ENCODE measurements around the gene ABCA9.

Gene ABCA9

GRCh38 chr17:69012895-69013805, 47.6 kb downstream of the ABCA9 start:
- TF ChIP-seq GATA2 (IDR thresholded peaks at IDR 0.05; ENCODE audit: low read depth, low read length), result no peak
- TF ChIP-seq GATA3 (IDR thresholded peaks at IDR 0.05; ENCODE audit: low read depth, low read length), result no peak

- no peak for TF ChIP-seq GATA2 (IDR thresholded peaks at IDR 0.05; ENCODE audit: low read depth, low read length)
- no peak for TF ChIP-seq GATA3 (IDR thresholded peaks at IDR 0.05; ENCODE audit: low read depth, low read length)
Observed at GRCh38 chr17:69009930-69010329, 50.8 kb downstream of the ABCA9 start.

- TF ChIP-seq GATA2 (IDR thresholded peaks at IDR 0.05; ENCODE audit: low read depth, low read length) (no peak), GATA3 (IDR thresholded peaks at IDR 0.05; ENCODE audit: low read depth, low read length) (no peak)
Observed at GRCh38 chr17:68993112-68993511, 67.6 kb downstream of the ABCA9 start.

DNA sequence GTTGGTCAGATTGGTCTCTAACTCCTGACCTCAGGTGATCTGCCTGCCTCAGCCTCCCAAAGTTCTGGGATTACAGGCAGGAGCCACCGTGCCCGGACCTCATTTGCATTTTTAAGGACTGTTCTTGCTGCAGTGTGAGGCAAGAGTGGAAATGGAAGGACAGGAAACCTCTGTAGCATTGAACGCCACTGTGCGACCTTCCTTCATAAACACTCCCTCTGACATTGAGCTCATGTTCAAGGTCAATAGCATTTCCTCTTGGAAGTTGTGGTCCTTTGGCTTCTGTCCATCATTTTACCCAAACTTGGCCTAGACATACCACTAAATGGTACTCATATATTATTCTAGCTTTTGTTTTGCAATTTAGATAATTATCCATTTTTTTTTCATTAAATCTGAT, 72.8 kb downstream of the ABCA9 start:
- no peak for TF ChIP-seq GATA2 (IDR thresholded peaks at IDR 0.05; ENCODE audit: low read depth, low read length)
- no peak for TF ChIP-seq GATA3 (IDR thresholded peaks at IDR 0.05; ENCODE audit: low read depth, low read length)

DNA sequence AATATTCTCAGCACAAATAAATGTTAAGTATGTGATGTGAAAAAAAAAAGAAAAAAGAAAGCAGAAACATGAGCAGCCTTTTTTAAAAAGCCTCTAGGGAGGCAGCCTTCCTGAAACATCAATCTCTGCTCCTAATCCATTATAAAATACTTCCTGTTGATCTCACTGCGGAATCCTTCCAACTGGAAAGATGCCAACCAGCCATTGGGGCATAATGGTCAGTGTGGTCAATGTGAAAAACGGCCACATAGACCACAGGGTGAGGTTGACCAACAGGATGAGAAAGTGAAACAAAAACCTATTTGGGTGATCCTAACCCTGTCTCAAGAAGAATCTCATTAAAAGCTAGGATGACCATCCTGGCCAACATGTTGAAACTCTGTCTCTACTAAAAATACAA, 79.4 kb downstream of the ABCA9 start:
- TF ChIP-seq GATA3 (IDR thresholded peaks at IDR 0.05; ENCODE audit: low read depth, low read length), result no peak
- no peak for TF ChIP-seq GATA2 (IDR thresholded peaks at IDR 0.05; ENCODE audit: low read depth, low read length)

- TF ChIP-seq GATA2 (IDR thresholded peaks at IDR 0.05; ENCODE audit: low read depth, low read length) (no peak), GATA3 (IDR thresholded peaks at IDR 0.05; ENCODE audit: low read depth, low read length) (no peak)
Observed at GRCh38 chr17:68973098-68973846, 87.5 kb downstream of the ABCA9 start.

- TF ChIP-seq GATA3 (IDR thresholded peaks at IDR 0.05; ENCODE audit: low read depth, low read length) (no peak), GATA2 (IDR thresholded peaks at IDR 0.05; ENCODE audit: low read depth, low read length) (no peak)
Observed at GRCh38 chr17:68972119-68972704, 88.5 kb downstream of the ABCA9 start.

- TF ChIP-seq GATA3 (IDR thresholded peaks at IDR 0.05; ENCODE audit: low read depth, low read length) (no peak), GATA2 (IDR thresholded peaks at IDR 0.05; ENCODE audit: low read depth, low read length) (no peak)
Observed at GRCh38 chr17:68969101-68969500, 91.6 kb downstream of the ABCA9 start.

- no peak for TF ChIP-seq GATA3 (IDR thresholded peaks at IDR 0.05; ENCODE audit: low read depth, low read length)
- TF ChIP-seq GATA2 (IDR thresholded peaks at IDR 0.05; ENCODE audit: low read depth, low read length), result no peak
Observed at GRCh38 chr17:68963958-68964357, 96.8 kb downstream of the ABCA9 start.

GRCh38 chr17:68961214-68961882, 99.4 kb downstream of the ABCA9 start:
- TF ChIP-seq GATA3 (IDR thresholded peaks at IDR 0.05; ENCODE audit: low read depth, low read length), result no peak
- TF ChIP-seq GATA2 (IDR thresholded peaks at IDR 0.05; ENCODE audit: low read depth, low read length), result no peak

DNA sequence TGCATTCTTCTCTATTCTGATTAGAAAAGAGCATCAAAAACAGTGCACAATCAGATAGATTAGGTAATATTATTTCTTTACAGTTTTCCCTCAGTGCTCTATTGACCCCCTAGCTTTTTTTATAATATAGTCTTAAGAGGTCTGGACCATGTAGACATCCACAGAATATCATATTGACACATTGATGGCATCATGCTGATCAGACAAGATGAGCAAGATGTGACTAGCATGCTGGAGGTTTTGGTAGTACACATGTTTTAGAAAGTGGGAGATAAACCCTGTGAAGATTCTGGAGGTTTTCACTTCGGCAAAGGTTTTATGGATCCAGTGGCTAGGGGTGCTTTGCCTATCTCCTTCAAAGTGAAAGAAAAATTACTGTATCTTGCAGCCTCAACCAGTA, 102.8 kb downstream of the ABCA9 start:
- TF ChIP-seq GATA2 (IDR thresholded peaks at IDR 0.05; ENCODE audit: low read depth, low read length), result no peak
- TF ChIP-seq GATA3 (IDR thresholded peaks at IDR 0.05; ENCODE audit: low read depth, low read length), result no peak

- TF ChIP-seq GATA3 (IDR thresholded peaks at IDR 0.05; ENCODE audit: low read depth, low read length) (no peak), GATA2 (IDR thresholded peaks at IDR 0.05; ENCODE audit: low read depth, low read length) (no peak)
Observed at GRCh38 chr17:68955181-68955841, 105.4 kb downstream of the ABCA9 start, which contains the start of gene ABCA8. TSS of gene ABCA8 (minus strand) at chr17:68955392. CDS start at chr17:68942034, 13,358 bp downstream.

DNA sequence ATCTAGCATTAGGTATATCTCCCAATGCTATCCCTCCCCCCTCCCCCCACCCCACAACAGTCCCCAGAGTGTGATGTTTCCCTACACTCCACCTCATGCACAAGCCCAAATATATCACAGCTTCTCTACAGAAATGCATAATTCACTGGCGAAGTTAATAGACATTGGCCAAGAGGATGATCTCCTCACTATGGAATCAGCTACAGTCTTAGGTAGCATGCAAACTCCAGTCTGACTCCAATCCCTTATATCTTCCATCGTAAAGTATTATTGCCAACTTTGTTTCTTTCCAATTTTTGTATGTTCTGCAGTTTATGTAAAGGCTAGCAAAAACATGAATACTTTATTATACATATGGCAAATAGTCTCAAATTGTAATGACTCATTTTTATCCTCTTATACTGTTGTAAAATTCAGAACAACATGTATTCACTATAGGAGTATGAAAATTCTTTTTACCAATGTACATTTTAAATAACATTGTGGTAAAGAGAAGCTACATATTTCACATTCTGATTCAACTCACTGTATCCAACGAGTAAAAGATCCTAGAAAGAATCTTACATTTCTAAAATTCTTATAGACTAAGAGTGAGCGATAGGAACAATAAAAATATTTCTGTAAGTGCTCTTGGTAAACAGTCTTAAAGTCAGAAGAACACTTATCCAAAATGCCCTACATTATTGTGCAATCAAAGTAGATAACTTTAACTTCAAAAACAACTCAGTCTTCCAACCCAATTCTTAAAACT, 106.4 kb downstream of the ABCA9 start:
- TF ChIP-seq GATA2 (IDR thresholded peaks at IDR 0.05; ENCODE audit: low read depth, low read length) (no peak), GATA3 (IDR thresholded peaks at IDR 0.05; ENCODE audit: low read depth, low read length) (no peak)

Measured in SH-SY5Y (cell line).